Measurements from ENCODE around the gene PRR3. TPM values are rescaled to one million over a fixed set of nuclear protein-coding genes. Genes with fewer than 3 reads are reported as not detected.

Gene PRR3
- total and polyA plus RNA-seq, 9 of the 15 experiments (the other 6 are each of a cell fraction or from before 2014, with no cell fraction given) = 23.5 to 59.6 (median 28.8) TPM

DNA sequence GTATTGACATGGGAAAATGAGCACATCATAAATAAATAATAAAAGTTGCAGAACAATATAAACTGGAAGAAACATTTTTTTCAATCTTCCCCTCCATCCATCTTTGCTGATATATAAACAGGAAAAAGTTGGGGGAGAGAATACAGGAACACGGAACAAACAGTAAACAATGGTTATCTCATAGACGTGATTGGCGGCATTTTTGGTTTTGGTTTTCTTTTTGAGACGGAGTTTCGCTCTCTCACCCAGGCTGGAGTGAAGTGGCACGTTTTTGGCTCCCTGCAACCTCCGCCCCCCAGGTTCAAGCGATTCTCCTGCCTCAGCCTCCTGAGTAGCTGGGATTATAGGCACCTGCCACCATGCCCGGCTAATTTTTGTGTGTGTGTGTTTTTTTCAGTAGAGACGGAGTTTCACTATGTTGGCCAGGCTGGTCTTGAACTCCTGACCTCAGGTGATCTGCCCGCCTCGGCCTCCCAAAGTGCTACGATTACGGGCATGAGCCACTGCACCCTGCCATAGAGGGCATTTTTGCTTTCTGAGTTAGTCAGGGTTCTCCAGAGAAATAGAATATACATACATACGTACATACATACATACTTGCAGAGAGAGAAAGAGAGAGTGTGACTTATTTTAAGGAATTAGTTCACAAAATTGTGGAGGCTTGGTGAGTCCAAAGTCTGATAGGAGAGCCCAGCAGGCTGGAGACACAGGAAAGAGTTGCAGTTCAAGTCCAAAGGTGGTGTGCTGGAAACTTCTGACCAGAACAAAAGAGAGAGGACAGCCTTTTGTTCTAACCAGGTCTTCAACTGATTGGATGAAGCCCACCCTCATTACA lies 23.4 kb upstream of the PRR3 start (continued):
- TF ChIP-seq, protein P1, sequence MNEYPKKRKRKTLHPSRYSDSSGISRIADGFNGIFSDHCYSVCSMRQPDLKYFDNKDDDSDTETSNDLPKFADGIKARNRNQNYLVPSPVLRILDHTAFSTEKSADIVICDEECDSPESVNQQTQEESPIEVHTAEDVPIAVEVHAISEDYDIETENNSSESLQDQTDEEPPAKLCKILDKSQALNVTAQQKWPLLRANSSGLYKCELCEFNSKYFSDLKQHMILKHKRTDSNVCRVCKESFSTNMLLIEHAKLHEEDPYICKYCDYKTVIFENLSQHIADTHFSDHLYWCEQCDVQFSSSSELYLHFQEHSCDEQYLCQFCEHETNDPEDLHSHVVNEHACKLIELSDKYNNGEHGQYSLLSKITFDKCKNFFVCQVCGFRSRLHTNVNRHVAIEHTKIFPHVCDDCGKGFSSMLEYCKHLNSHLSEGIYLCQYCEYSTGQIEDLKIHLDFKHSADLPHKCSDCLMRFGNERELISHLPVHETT (CRISPR knock-in tag; conservative IDR thresholded peaks at IDR 0.05 in 1 of 2, IDR thresholded peaks at IDR 0.05 in 1 of 2) = no peak
- TF ChIP-seq, protein P2, sequence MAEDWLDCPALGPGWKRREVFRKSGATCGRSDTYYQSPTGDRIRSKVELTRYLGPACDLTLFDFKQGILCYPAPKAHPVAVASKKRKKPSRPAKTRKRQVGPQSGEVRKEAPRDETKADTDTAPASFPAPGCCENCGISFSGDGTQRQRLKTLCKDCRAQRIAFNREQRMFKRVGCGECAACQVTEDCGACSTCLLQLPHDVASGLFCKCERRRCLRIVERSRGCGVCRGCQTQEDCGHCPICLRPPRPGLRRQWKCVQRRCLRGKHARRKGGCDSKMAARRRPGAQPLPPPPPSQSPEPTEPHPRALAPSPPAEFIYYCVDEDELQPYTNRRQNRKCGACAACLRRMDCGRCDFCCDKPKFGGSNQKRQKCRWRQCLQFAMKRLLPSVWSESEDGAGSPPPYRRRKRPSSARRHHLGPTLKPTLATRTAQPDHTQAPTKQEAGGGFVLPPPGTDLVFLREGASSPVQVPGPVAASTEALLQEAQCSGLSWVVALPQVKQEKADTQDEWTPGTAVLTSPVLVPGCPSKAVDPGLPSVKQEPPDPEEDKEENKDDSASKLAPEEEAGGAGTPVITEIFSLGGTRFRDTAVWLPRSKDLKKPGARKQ (CRISPR knock-in tag; IDR thresholded peaks at IDR 0.05) = no peak
- TF ChIP-seq NELFE (IDR thresholded peaks at IDR 0.05; ENCODE audit: insufficient read depth, insufficient read length) (no peak), ZNF586 (CRISPR knock-in tag; conservative IDR thresholded peaks at IDR 0.05) (no peak), STAT5B (CRISPR knock-in tag; IDR thresholded peaks at IDR 0.05) (no peak), MAFF (IDR thresholded peaks at IDR 0.05; ENCODE audit: low read length) (no peak), KLF10 (CRISPR knock-in tag; IDR thresholded peaks at IDR 0.05) (no peak), FOXK2 (conservative IDR thresholded peaks at IDR 0.05 in 1 of 2, IDR thresholded peaks at IDR 0.05 in 1 of 2; ENCODE audit: low read depth in 2 of 2) (peak; percentile 62 to 80)
- TF ChIP-seq, protein P3, sequence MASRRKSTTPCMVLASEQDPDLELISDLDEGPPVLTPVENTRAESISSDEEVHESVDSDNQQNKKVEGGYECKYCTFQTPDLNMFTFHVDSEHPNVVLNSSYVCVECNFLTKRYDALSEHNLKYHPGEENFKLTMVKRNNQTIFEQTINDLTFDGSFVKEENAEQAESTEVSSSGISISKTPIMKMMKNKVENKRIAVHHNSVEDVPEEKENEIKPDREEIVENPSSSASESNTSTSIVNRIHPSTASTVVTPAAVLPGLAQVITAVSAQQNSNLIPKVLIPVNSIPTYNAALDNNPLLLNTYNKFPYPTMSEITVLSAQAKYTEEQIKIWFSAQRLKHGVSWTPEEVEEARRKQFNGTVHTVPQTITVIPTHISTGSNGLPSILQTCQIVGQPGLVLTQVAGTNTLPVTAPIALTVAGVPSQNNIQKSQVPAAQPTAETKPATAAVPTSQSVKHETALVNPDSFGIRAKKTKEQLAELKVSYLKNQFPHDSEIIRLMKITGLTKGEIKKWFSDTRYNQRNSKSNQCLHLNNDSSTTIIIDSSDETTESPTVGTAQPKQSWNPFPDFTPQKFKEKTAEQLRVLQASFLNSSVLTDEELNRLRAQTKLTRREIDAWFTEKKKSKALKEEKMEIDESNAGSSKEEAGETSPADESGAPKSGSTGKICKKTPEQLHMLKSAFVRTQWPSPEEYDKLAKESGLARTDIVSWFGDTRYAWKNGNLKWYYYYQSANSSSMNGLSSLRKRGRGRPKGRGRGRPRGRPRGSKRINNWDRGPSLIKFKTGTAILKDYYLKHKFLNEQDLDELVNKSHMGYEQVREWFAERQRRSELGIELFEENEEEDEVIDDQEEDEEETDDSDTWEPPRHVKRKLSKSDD (conservative IDR thresholded peaks at IDR 0.05; ENCODE audit: low read length) = no peak
- TF ChIP-seq, protein P4, sequence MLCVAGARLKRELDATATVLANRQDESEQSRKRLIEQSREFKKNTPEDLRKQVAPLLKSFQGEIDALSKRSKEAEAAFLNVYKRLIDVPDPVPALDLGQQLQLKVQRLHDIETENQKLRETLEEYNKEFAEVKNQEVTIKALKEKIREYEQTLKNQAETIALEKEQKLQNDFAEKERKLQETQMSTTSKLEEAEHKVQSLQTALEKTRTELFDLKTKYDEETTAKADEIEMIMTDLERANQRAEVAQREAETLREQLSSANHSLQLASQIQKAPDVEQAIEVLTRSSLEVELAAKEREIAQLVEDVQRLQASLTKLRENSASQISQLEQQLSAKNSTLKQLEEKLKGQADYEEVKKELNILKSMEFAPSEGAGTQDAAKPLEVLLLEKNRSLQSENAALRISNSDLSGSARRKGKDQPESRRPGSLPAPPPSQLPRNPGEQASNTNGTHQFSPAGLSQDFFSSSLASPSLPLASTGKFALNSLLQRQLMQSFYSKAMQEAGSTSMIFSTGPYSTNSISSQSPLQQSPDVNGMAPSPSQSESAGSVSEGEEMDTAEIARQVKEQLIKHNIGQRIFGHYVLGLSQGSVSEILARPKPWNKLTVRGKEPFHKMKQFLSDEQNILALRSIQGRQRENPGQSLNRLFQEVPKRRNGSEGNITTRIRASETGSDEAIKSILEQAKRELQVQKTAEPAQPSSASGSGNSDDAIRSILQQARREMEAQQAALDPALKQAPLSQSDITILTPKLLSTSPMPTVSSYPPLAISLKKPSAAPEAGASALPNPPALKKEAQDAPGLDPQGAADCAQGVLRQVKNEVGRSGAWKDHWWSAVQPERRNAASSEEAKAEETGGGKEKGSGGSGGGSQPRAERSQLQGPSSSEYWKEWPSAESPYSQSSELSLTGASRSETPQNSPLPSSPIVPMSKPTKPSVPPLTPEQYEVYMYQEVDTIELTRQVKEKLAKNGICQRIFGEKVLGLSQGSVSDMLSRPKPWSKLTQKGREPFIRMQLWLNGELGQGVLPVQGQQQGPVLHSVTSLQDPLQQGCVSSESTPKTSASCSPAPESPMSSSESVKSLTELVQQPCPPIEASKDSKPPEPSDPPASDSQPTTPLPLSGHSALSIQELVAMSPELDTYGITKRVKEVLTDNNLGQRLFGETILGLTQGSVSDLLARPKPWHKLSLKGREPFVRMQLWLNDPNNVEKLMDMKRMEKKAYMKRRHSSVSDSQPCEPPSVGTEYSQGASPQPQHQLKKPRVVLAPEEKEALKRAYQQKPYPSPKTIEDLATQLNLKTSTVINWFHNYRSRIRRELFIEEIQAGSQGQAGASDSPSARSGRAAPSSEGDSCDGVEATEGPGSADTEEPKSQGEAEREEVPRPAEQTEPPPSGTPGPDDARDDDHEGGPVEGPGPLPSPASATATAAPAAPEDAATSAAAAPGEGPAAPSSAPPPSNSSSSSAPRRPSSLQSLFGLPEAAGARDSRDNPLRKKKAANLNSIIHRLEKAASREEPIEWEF (CRISPR knock-in tag; IDR thresholded peaks at IDR 0.05) = no peak
- TF ChIP-seq, protein P5, sequence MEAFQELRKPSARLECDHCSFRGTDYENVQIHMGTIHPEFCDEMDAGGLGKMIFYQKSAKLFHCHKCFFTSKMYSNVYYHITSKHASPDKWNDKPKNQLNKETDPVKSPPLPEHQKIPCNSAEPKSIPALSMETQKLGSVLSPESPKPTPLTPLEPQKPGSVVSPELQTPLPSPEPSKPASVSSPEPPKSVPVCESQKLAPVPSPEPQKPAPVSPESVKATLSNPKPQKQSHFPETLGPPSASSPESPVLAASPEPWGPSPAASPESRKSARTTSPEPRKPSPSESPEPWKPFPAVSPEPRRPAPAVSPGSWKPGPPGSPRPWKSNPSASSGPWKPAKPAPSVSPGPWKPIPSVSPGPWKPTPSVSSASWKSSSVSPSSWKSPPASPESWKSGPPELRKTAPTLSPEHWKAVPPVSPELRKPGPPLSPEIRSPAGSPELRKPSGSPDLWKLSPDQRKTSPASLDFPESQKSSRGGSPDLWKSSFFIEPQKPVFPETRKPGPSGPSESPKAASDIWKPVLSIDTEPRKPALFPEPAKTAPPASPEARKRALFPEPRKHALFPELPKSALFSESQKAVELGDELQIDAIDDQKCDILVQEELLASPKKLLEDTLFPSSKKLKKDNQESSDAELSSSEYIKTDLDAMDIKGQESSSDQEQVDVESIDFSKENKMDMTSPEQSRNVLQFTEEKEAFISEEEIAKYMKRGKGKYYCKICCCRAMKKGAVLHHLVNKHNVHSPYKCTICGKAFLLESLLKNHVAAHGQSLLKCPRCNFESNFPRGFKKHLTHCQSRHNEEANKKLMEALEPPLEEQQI (IDR thresholded peaks at IDR 0.05) = no peak
